ENCODE measurements around the gene IGFBP6.
A peak's percentile ranks its signal among the peaks of the same experiment; 100 is the strongest.

IGFBP6 gene

GRCh38 chr12:53068811-53069585 is 28.5 kb upstream of the IGFBP6 start:
- H3K36me3 ChIP-seq (ENCODE audit: control insufficient read depth, insufficient read depth, low read length), result peaks cover 5% of the 10 kb centered on the region
- peak overlapping the region; percentile 47 for H3K9ac ChIP-seq (ENCODE audit: low read depth, low read length)
- H3K4me1 ChIP-seq (ENCODE audit: control insufficient read depth, insufficient read depth, low read length), result peaks cover 19% of the 10 kb centered on the region

GRCh38 chr12:53069621-53070410 is 27.7 kb upstream of the IGFBP6 start:
- H3K36me3 ChIP-seq (ENCODE audit: control insufficient read depth, insufficient read depth, low read length), result peaks cover 5% of the 10 kb centered on the region
- H3K4me3 ChIP-seq (ENCODE audit: low read depth, low read length), result no peak overlapping the region
- peak overlapping the region; percentile 47 for H3K9ac ChIP-seq (ENCODE audit: low read depth, low read length)
- H3K4me1 ChIP-seq (ENCODE audit: control insufficient read depth, insufficient read depth, low read length), result peaks cover 19% of the 10 kb centered on the region
- H3K9me3 ChIP-seq (ENCODE audit: control insufficient read depth, insufficient read depth, low read length), result no peaks in the 10 kb centered on the region
- no peaks in the 10 kb centered on the region for H3K27me3 ChIP-seq (ENCODE audit: control insufficient read depth, insufficient read depth, low read length)

More at GRCh38 chr12:53068811-53069585, 28.5 kb upstream of the IGFBP6 start:
- Histone ChIP-seq H3K27me3 (ENCODE audit: control insufficient read depth, insufficient read depth, low read length) (no peaks in the 10 kb centered on the region), H3K9me3 (ENCODE audit: control insufficient read depth, insufficient read depth, low read length) (no peaks in the 10 kb centered on the region), H3K4me3 (ENCODE audit: low read depth, low read length) (no peak overlapping the region)

GRCh38 chr12:53070877-53071492 is 26.5 kb upstream of the IGFBP6 start:
- no peaks in the 10 kb centered on the region for H3K27me3 ChIP-seq (ENCODE audit: control insufficient read depth, insufficient read depth, low read length)
- peaks cover 7% of the 10 kb centered on the region for H3K36me3 ChIP-seq (ENCODE audit: control insufficient read depth, insufficient read depth, low read length)
- no peaks in the 10 kb centered on the region for H3K9me3 ChIP-seq (ENCODE audit: control insufficient read depth, insufficient read depth, low read length)
- H3K4me3 ChIP-seq (ENCODE audit: low read depth, low read length), result no peak overlapping the region
- H3K4me1 ChIP-seq (ENCODE audit: control insufficient read depth, insufficient read depth, low read length), result peaks cover 19% of the 10 kb centered on the region
- H3K9ac ChIP-seq (ENCODE audit: low read depth, low read length), result no peak overlapping the region

- no peak overlapping the region for H3K9ac ChIP-seq (ENCODE audit: low read depth, low read length)
- no peak overlapping the region for H3K4me3 ChIP-seq (ENCODE audit: low read depth, low read length)
- peaks cover 19% of the 10 kb centered on the region for H3K4me1 ChIP-seq (ENCODE audit: control insufficient read depth, insufficient read depth, low read length)
- no peaks in the 10 kb centered on the region for H3K27me3 ChIP-seq (ENCODE audit: control insufficient read depth, insufficient read depth, low read length)
- H3K36me3 ChIP-seq (ENCODE audit: control insufficient read depth, insufficient read depth, low read length), result peaks cover 2% of the 10 kb centered on the region
- H3K9me3 ChIP-seq (ENCODE audit: control insufficient read depth, insufficient read depth, low read length), result no peaks in the 10 kb centered on the region
Observed at GRCh38 chr12:53071591-53072551, 25.6 kb upstream of the IGFBP6 start.

GRCh38 chr12:53073881-53074280 is 23.6 kb upstream of the IGFBP6 start:
- H3K4me1 ChIP-seq (ENCODE audit: control insufficient read depth, insufficient read depth, low read length), result peaks cover 15% of the 10 kb centered on the region
- no peaks in the 10 kb centered on the region for H3K27me3 ChIP-seq (ENCODE audit: control insufficient read depth, insufficient read depth, low read length)
- no peak overlapping the region for H3K9ac ChIP-seq (ENCODE audit: low read depth, low read length)
- H3K9me3 ChIP-seq (ENCODE audit: control insufficient read depth, insufficient read depth, low read length), result no peaks in the 10 kb centered on the region
- H3K36me3 ChIP-seq (ENCODE audit: control insufficient read depth, insufficient read depth, low read length), result peaks cover 2% of the 10 kb centered on the region
- no peak overlapping the region for H3K4me3 ChIP-seq (ENCODE audit: low read depth, low read length)

GRCh38 chr12:53074283-53074998 is 23.0 kb upstream of the IGFBP6 start:
- H3K9me3 ChIP-seq (ENCODE audit: control insufficient read depth, insufficient read depth, low read length), result no peaks in the 10 kb centered on the region
- H3K9ac ChIP-seq (ENCODE audit: low read depth, low read length), result no peak overlapping the region
- peaks cover 12% of the 10 kb centered on the region for H3K4me1 ChIP-seq (ENCODE audit: control insufficient read depth, insufficient read depth, low read length)
- H3K27me3 ChIP-seq (ENCODE audit: control insufficient read depth, insufficient read depth, low read length), result no peaks in the 10 kb centered on the region
- no peak overlapping the region for H3K4me3 ChIP-seq (ENCODE audit: low read depth, low read length)
- peaks cover 2% of the 10 kb centered on the region for H3K36me3 ChIP-seq (ENCODE audit: control insufficient read depth, insufficient read depth, low read length)

- peaks cover 2% of the 10 kb centered on the region for H3K36me3 ChIP-seq (ENCODE audit: control insufficient read depth, insufficient read depth, low read length)
- H3K27me3 ChIP-seq (ENCODE audit: control insufficient read depth, insufficient read depth, low read length), result peaks cover 2% of the 10 kb centered on the region
- no peaks in the 10 kb centered on the region for H3K9me3 ChIP-seq (ENCODE audit: control insufficient read depth, insufficient read depth, low read length)
- no peak overlapping the region for H3K9ac ChIP-seq (ENCODE audit: low read depth, low read length)
- H3K4me1 ChIP-seq (ENCODE audit: control insufficient read depth, insufficient read depth, low read length), result peaks cover 9% of the 10 kb centered on the region
- H3K4me3 ChIP-seq (ENCODE audit: low read depth, low read length), result no peak overlapping the region
Observed at GRCh38 chr12:53074999-53075370, 22.5 kb upstream of the IGFBP6 start.

- H3K9ac ChIP-seq (ENCODE audit: low read depth, low read length), result no peak overlapping the region
- H3K36me3 ChIP-seq (ENCODE audit: control insufficient read depth, insufficient read depth, low read length), result peaks cover 2% of the 10 kb centered on the region
- no peaks in the 10 kb centered on the region for H3K9me3 ChIP-seq (ENCODE audit: control insufficient read depth, insufficient read depth, low read length)
- H3K4me3 ChIP-seq (ENCODE audit: low read depth, low read length), result no peak overlapping the region
- peaks cover 13% of the 10 kb centered on the region for H3K27me3 ChIP-seq (ENCODE audit: control insufficient read depth, insufficient read depth, low read length)
- H3K4me1 ChIP-seq (ENCODE audit: control insufficient read depth, insufficient read depth, low read length), result peaks cover 8% of the 10 kb centered on the region
Observed at GRCh38 chr12:53076461-53076860, 21.0 kb upstream of the IGFBP6 start.

GRCh38 chr12:53077030-53077429 is 20.4 kb upstream of the IGFBP6 start:
- Histone ChIP-seq H3K4me1 (ENCODE audit: control insufficient read depth, insufficient read depth, low read length) (peaks cover 5% of the 10 kb centered on the region), H3K9ac (ENCODE audit: low read depth, low read length) (no peak overlapping the region), H3K27me3 (ENCODE audit: control insufficient read depth, insufficient read depth, low read length) (peaks cover 13% of the 10 kb centered on the region), H3K36me3 (ENCODE audit: control insufficient read depth, insufficient read depth, low read length) (peaks cover 2% of the 10 kb centered on the region), H3K9me3 (ENCODE audit: control insufficient read depth, insufficient read depth, low read length) (no peaks in the 10 kb centered on the region), H3K4me3 (ENCODE audit: low read depth, low read length) (no peak overlapping the region)

- Histone ChIP-seq H3K27me3 (ENCODE audit: control insufficient read depth, insufficient read depth, low read length) (peaks cover 13% of the 10 kb centered on the region), H3K9me3 (ENCODE audit: control insufficient read depth, insufficient read depth, low read length) (no peaks in the 10 kb centered on the region), H3K4me3 (ENCODE audit: low read depth, low read length) (peak overlapping the region; percentile 61), H3K4me1 (ENCODE audit: control insufficient read depth, insufficient read depth, low read length) (no peaks in the 10 kb centered on the region), H3K9ac (ENCODE audit: low read depth, low read length) (peak overlapping the region; percentile 63), H3K36me3 (ENCODE audit: control insufficient read depth, insufficient read depth, low read length) (peaks cover 2% of the 10 kb centered on the region)
Observed at GRCh38 chr12:53078425-53079225, 18.8 kb upstream of the IGFBP6 start.

All from iPS-15b (cell line).